Upper lobe of left lung (tissue), 4 donors: ENCODE measurements around the gene NSF.

Source experiments
- EP300 ChIP-seq, 4 donors: sonication (generic); formaldehyde crosslinking; IDR thresholded peaks; one replicate each; pipeline ENCODE4 v1.5.1; 2017; ENCODE audit warnings: antibody characterized with exemption in 4 of 4, control low read depth in 2 of 4
- POLR2A ChIP-seq, 4 donors: fragments of 450-650 bp; IDR thresholded peaks; one replicate each; pipeline ENCODE4 v1.5.1; 2016 to 2017; ENCODE audit warnings: antibody characterized with exemption in 4 of 4, mild to moderate bottlenecking in 2 of 4
- POLR2AphosphoS5 ChIP-seq, 2 donors: sonication (generic); formaldehyde crosslinking; IDR thresholded peaks; one replicate each; pipeline ENCODE4 v1.5.1; 2017; ENCODE audit warnings: antibody characterized with exemption in 2 of 2
- TF ChIP-seq, protein P1 (sequence below), 6 experiments: fragments of 450-650 bp in 4 of 6; fragments of 200-600 bp in 2 of 6; sonication (generic) in 2 of 6; IDR thresholded peaks; one replicate each; pipeline ENCODE4 v1.5.1; 2016 to 2019; ENCODE audit warnings: antibody characterized with exemption in 6 of 6

DNA sequence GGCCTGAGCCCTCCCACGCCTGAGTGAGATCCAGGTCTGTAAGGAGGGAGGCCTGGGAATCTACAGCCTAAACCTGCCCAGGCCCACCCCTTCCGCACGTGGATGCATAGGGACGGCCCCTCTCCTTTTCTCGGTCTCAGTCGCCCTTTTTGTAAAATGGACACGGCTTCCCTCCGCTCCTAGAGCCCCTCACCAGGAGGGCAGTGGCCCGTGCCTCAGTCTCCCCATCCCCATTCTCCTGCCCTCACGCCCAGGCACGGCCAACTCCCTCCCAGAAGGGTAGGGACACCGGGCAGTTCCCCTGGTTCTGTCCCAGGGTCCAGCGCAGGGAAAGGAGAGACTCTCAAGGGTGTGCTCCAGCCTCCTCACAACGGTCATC, 180.0 kb downstream of the NSF start:
- TF ChIP-seq, protein P1, sequence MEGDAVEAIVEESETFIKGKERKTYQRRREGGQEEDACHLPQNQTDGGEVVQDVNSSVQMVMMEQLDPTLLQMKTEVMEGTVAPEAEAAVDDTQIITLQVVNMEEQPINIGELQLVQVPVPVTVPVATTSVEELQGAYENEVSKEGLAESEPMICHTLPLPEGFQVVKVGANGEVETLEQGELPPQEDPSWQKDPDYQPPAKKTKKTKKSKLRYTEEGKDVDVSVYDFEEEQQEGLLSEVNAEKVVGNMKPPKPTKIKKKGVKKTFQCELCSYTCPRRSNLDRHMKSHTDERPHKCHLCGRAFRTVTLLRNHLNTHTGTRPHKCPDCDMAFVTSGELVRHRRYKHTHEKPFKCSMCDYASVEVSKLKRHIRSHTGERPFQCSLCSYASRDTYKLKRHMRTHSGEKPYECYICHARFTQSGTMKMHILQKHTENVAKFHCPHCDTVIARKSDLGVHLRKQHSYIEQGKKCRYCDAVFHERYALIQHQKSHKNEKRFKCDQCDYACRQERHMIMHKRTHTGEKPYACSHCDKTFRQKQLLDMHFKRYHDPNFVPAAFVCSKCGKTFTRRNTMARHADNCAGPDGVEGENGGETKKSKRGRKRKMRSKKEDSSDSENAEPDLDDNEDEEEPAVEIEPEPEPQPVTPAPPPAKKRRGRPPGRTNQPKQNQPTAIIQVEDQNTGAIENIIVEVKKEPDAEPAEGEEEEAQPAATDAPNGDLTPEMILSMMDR (IDR thresholded peaks at IDR 0.05) = no peak
- TF ChIP-seq POLR2A (IDR thresholded peaks at IDR 0.05) = no peak
- TF ChIP-seq POLR2AphosphoS5 (IDR thresholded peaks at IDR 0.05) = no peak
- TF ChIP-seq EP300 (IDR thresholded peaks at IDR 0.05) = no peak
